H9 (cell line): ENCODE measurements around the gene NIM1K. TPM values are rescaled to one million over a fixed set of nuclear protein-coding genes. Genes with fewer than 3 reads are reported as not detected.

Experiments
- DNase-seq: peaks from one replicate; pipeline ENCODE4 v3.0.0-alpha.2; 2017
- H2AFZ ChIP-seq: one replicate; pipeline ENCODE4 v1.6.1; 2013; ENCODE audit warnings: mild to moderate bottlenecking, low read length, control low read depth, moderate library complexity
- H2AK5ac ChIP-seq: 2 replicates; pipeline ENCODE4 v1.6.1; 2013; ENCODE audit warnings: low read length, control low read depth, mixed read lengths; ENCODE audit not compliant: insufficient read length
- H2BK120ac ChIP-seq: one replicate; pipeline ENCODE4 v1.6.1; 2013; ENCODE audit warnings: low read depth, mild to moderate bottlenecking, low read length, control low read depth, inconsistent platforms; ENCODE audit not compliant: poor library complexity, severe bottlenecking
- H2BK12ac ChIP-seq: 2 replicates; pipeline ENCODE4 v1.6.1; 2013; ENCODE audit warnings: low read length, control low read depth, mixed read lengths, low read depth; ENCODE audit not compliant: insufficient read length
- H2BK15ac ChIP-seq: 2 replicates; pipeline ENCODE4 v1.6.1; 2013; ENCODE audit warnings: low read depth, low read length, control low read depth
- H2BK20ac ChIP-seq: one replicate; pipeline ENCODE4 v1.6.1; 2013; ENCODE audit warnings: low read depth, mild to moderate bottlenecking, low read length, control low read depth, inconsistent platforms; ENCODE audit not compliant: poor library complexity, severe bottlenecking
- H2BK5ac ChIP-seq: 2 replicates; pipeline ENCODE4 v1.6.1; 2013; ENCODE audit warnings: low read length, control low read depth, mixed read lengths; ENCODE audit not compliant: insufficient read length
- H3K14ac ChIP-seq: 2 replicates; pipeline ENCODE4 v1.6.1; 2013; ENCODE audit warnings: low read length, control low read depth; ENCODE audit not compliant: insufficient read depth
- H3K18ac ChIP-seq: 2 replicates; pipeline ENCODE4 v1.6.1; 2013; ENCODE audit warnings: low read depth, mild to moderate bottlenecking, mixed read lengths, low read length, control low read depth; ENCODE audit not compliant: insufficient read length
- H3K23ac ChIP-seq: 2 replicates; pipeline ENCODE4 v1.6.1; 2013; ENCODE audit warnings: low read length, control low read depth, mixed read lengths, low read depth; ENCODE audit not compliant: insufficient read length
- H3K23me2 ChIP-seq: 2 replicates; pipeline ENCODE4 v1.6.1; 2013; ENCODE audit warnings: low read depth, mild to moderate bottlenecking, mixed read lengths, low read length, control low read depth; ENCODE audit not compliant: insufficient read length, poor library complexity, severe bottlenecking
- H3K27ac ChIP-seq: 2 replicates; pipeline ENCODE4 v1.5.1; 2013; ENCODE audit warnings: low read length, control low read depth, mixed read lengths, low read depth; ENCODE audit not compliant: insufficient read length
- H3K27me3 ChIP-seq: 2 replicates; pipeline ENCODE4 v1.6.1; 2013; ENCODE audit warnings: low read length, control low read depth, inconsistent platforms; ENCODE audit not compliant: insufficient read depth
- H3K4ac ChIP-seq: 2 replicates; pipeline ENCODE4 v1.6.1; 2013; ENCODE audit warnings: low read depth, mild to moderate bottlenecking, control low read depth, inconsistent platforms, low read length, moderate library complexity
- H3K4me1 ChIP-seq: 2 replicates; pipeline ENCODE4 v1.6.1; 2013; ENCODE audit warnings: low read length, control low read depth, inconsistent platforms; ENCODE audit not compliant: insufficient read depth
- H3K4me2 ChIP-seq: 2 replicates; pipeline ENCODE4 v1.6.1; 2013; ENCODE audit warnings: low read length, control low read depth, mixed read lengths; ENCODE audit not compliant: insufficient read length, insufficient read depth
- H3K56ac ChIP-seq: 2 replicates; pipeline ENCODE4 v1.6.1; 2013; ENCODE audit warnings: low read depth, mild to moderate bottlenecking, mixed read lengths, low read length, control low read depth; ENCODE audit not compliant: insufficient read length
- H3K79me1 ChIP-seq: 2 replicates; pipeline ENCODE4 v1.6.1; 2013; ENCODE audit warnings: low read depth, mild to moderate bottlenecking, moderate library complexity, low read length, control low read depth, inconsistent platforms; ENCODE audit not compliant: insufficient read depth, poor library complexity, severe bottlenecking
- H3K79me2 ChIP-seq: 2 replicates; pipeline ENCODE4 v1.6.1; 2013; ENCODE audit warnings: low read length, control low read depth, inconsistent platforms; ENCODE audit not compliant: insufficient read depth
- H3K9ac ChIP-seq: 2 replicates; pipeline ENCODE4 v1.6.1; 2013; ENCODE audit warnings: low read length, control low read depth, mixed read lengths; ENCODE audit not compliant: insufficient read length; ENCODE audit errors: extremely low read depth
- H3K9me3 ChIP-seq: one replicate; pipeline ENCODE4 v1.6.1; 2013; ENCODE audit warnings: low read depth, low read length, inconsistent platforms; ENCODE audit not compliant: control insufficient read depth
- H3T11ph ChIP-seq: one replicate; pipeline ENCODE4 v1.6.1; 2013; ENCODE audit warnings: mild to moderate bottlenecking, low read length, control low read depth, inconsistent platforms
- H4K20me1 ChIP-seq: one replicate; pipeline ENCODE4 v1.6.1; 2013; ENCODE audit not compliant: control insufficient read depth, insufficient read length, insufficient read depth
- H4K5ac ChIP-seq: 2 replicates; pipeline ENCODE4 v1.6.1; 2013; ENCODE audit warnings: low read depth, mild to moderate bottlenecking, mixed read lengths, low read length, control low read depth; ENCODE audit not compliant: insufficient read length
- H4K8ac ChIP-seq: replicated peaks from 2 replicates; pipeline ENCODE4 v1.6.1; 2013; ENCODE audit warnings: low read length, control low read depth, mixed read lengths, low read depth; ENCODE audit not compliant: insufficient read length
- H4K91ac ChIP-seq: 2 replicates; pipeline ENCODE4 v1.6.1; 2013; ENCODE audit warnings: low read depth, mild to moderate bottlenecking, moderate library complexity, mixed read lengths, low read length, control low read depth; ENCODE audit not compliant: insufficient read length
- H3K27ac Mint-ChIP-seq, 3 experiments: 2 replicates in 2 of 3; 3 replicates in 1 of 3; pipeline ENCODE4 v1.8.0; 2020 to 2021; ENCODE audit warnings: mixed read lengths in 3 of 3, mild to moderate bottlenecking in 1 of 3, moderate library complexity in 1 of 3
- H3K27me3 Mint-ChIP-seq: 2 replicates; pipeline ENCODE4 v1.8.0; 2021; ENCODE audit warnings: low read depth, mild to moderate bottlenecking, moderate library complexity, mixed read lengths
- H3K36me3 Mint-ChIP-seq, 3 experiments: 2 replicates in 2 of 3; 3 replicates in 1 of 3; pipeline ENCODE4 v1.8.0; 2020 to 2021; ENCODE audit warnings: low read depth in 3 of 3, mixed read lengths in 3 of 3; ENCODE audit not compliant: insufficient read depth in 1 of 3
- H3K4me1 Mint-ChIP-seq, 2 experiments: 2 replicates each; pipeline ENCODE4 v1.8.0; 2020; ENCODE audit warnings: mixed read lengths in 2 of 2
- H3K4me3 Mint-ChIP-seq, 2 experiments: 2 replicates in 1 of 2; 3 replicates in 1 of 2; pipeline ENCODE4 v1.8.0; 2020 to 2021; ENCODE audit warnings: mild to moderate bottlenecking in 2 of 2, mixed read lengths in 2 of 2, moderate library complexity in 1 of 2
- H3K9me3 Mint-ChIP-seq, 2 experiments: 2 replicates in 1 of 2; 3 replicates in 1 of 2; pipeline ENCODE4 v1.8.0; 2020; ENCODE audit warnings: mild to moderate bottlenecking in 2 of 2, mixed read lengths in 2 of 2, moderate library complexity in 1 of 2
- WGBS: extraction: QIAGEN DNeasy Blood & Tissue Kit; methylation state at CpG from one replicate; pipeline ENCODE4 v1.1.7; 2013; ENCODE audit warnings: missing lambda C conversion rate, low lambda C conversion rate, mixed read lengths; ENCODE audit not compliant: insufficient read length; ENCODE audit errors: extremely low coverage; 5-methylcytosine and 5-hydroxymethylcytosine counted together
- total RNA-seq: library from RNA; stranded (reverse); gene quantifications from 2 replicates; pipeline ENCODE4 v1.2.1, GENCODE V29; 2021
- TF ChIP-seq, protein P1 (sequence below): fragments of 200-600 bp; sonication (generic); conservative IDR thresholded peaks from 3 replicates; pipeline ENCODE4 v1.8.0; 2021; ENCODE audit warnings: antibody characterized with exemption, mild to moderate bottlenecking

Gene NIM1K
- total RNA-seq, 1 experiment from 2014 or later = 0.07 TPM

DNA sequence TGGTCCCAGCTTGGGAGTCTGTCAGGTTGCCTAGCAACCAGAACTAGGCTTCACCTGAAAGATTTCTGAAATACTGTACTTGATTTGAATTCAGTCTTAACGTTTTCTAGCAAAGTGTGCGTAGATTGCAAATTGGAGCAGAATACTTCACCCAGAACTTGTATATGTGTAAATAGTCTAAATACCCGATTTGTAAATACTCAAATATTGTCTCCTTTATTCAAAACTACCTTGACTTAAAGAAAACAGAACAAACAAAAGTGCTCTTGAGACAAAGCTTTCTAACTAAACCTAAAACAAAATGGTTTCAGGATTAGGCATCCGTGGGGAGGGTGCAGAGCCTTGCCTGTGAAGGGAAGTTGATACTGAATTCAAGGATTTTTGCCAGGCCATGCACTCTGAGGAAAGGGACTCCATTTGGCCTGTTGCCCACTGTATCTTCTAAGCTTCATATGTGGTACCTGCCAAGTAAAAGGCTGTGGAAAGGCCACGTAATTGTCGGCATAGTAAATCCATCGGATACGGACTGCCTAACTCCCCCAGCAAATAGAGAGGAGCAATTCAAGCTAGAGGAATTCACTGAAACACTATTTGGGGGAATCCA, 121.9 kb downstream of the NIM1K start:
- H2BK12ac ChIP-seq = no peak overlapping the region
- TF ChIP-seq, protein P1, sequence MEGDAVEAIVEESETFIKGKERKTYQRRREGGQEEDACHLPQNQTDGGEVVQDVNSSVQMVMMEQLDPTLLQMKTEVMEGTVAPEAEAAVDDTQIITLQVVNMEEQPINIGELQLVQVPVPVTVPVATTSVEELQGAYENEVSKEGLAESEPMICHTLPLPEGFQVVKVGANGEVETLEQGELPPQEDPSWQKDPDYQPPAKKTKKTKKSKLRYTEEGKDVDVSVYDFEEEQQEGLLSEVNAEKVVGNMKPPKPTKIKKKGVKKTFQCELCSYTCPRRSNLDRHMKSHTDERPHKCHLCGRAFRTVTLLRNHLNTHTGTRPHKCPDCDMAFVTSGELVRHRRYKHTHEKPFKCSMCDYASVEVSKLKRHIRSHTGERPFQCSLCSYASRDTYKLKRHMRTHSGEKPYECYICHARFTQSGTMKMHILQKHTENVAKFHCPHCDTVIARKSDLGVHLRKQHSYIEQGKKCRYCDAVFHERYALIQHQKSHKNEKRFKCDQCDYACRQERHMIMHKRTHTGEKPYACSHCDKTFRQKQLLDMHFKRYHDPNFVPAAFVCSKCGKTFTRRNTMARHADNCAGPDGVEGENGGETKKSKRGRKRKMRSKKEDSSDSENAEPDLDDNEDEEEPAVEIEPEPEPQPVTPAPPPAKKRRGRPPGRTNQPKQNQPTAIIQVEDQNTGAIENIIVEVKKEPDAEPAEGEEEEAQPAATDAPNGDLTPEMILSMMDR = no peak

More for the DNA sequence above, 121.9 kb downstream of the NIM1K start:
- Histone ChIP-seq H3K56ac (no peak overlapping the region), H3K4me1 (peaks cover 3% of the 10 kb centered on the region; the same call in 1 of the 2 replicates), H3K18ac (peak overlapping the region; percentile 1), H4K5ac (no peak overlapping the region), H2BK5ac (peak overlapping the region; percentile 14), H3K27me3 (no peaks in the 10 kb centered on the region), H4K20me1 (peaks cover 3% of the 10 kb centered on the region), H4K91ac (no peak overlapping the region), H2AFZ (no peak overlapping the region), H3K9ac (no peak overlapping the region), H2AK5ac (no peak overlapping the region), H3K79me1 (no peaks in the 10 kb centered on the region), H2BK15ac (no peak overlapping the region), H2BK120ac (no peak overlapping the region), H4K8ac (no peak overlapping the region), H3K23ac (no peak overlapping the region), H3K23me2 (peaks cover 13% of the 10 kb centered on the region), H3K4me2 (no peak overlapping the region), H3K27ac (peak overlapping the region; percentile 77), H2BK20ac (no peak overlapping the region), H3K79me2 (peaks cover 42% of the 10 kb centered on the region; the same call in 1 of the 2 replicates), H3K4ac (no peak overlapping the region; the same call in 1 of the 2 replicates), H3K14ac (no peak overlapping the region), H3T11ph (peak overlapping the region; percentile 4), H3K9me3 (no peaks in the 10 kb centered on the region)
- peaks cover 2 to 9% of the 10 kb centered on the region in 2 experiments; a peak in 4 of 5 replicates for H3K9me3 Mint-ChIP-seq
- H3K4me3 Mint-ChIP-seq = peak overlapping the region; percentile 96 to 100
- H3K27ac Mint-ChIP-seq = peak overlapping the region; percentile 96 to 99 (median 97)
- peaks cover 13 to 30% (median 25%) of the 10 kb centered on the region in 3 experiments for H3K36me3 Mint-ChIP-seq
- peak; percentile 28 for DNase-seq
- WGBS = no CpG with 5 or more reads among the region's 8 CpGs
- peaks cover 39 to 42% of the 10 kb centered on the region in 2 experiments for H3K4me1 Mint-ChIP-seq
- H3K27me3 Mint-ChIP-seq = peaks cover 1% of the 10 kb centered on the region
